IMR-90 (cell line): ENCODE results near the gene SAMD5. TPM values are rescaled to one million over a fixed set of nuclear protein-coding genes. Genes with fewer than 3 reads are reported as not detected.

ENCODE experiments used
- ATAC-seq: fragments of 200-7000 bp; cut with Tn5 transposase; 2 replicates; pipeline ENCODE4 v1.9.1; 2020; ENCODE audit warnings: low read depth, mild to moderate bottlenecking, moderate library complexity
- BruUV-seq: library from RNA; stranded (reverse); fragments of 400-500 nt; replicated peaks from 2 replicates; lab custom pipeline; 2021; lab: Mats Ljungman, UMichigan
- CTCF ChIA-PET: fragments of 300-600 bp; formaldehyde crosslinking; extraction: SDS; loops from one replicate; lab custom pipeline; 2021; ENCODE audit warnings: antibody characterized with exemption; lab: Yijun Ruan, JAX
- POLR2A ChIA-PET: fragments of 300-600 bp; sonication (Branson Sonifier 250); formaldehyde crosslinking; loops from one replicate; lab custom pipeline; 2022; ENCODE audit warnings: antibody characterized with exemption; ENCODE audit not compliant: unreplicated experiment; lab: Charles Lee
- DNase-seq: peaks from one replicate; pipeline ENCODE4 v3.0.0; 2013
- H2AFZ ChIP-seq: replicated peaks from 2 replicates; pipeline ENCODE3; 2013; ENCODE audit warnings: low read length, mild to moderate bottlenecking; ENCODE audit not compliant: poor library complexity
- H2AK5ac ChIP-seq: 2 replicates; pipeline ENCODE4 v1.6.1; 2013; ENCODE audit warnings: low read depth, low read length, inconsistent platforms
- H2AK9ac ChIP-seq: replicated peaks from 2 replicates; pipeline ENCODE3; 2013; ENCODE audit warnings: mild to moderate bottlenecking, low read depth, low read length, moderate library complexity; ENCODE audit not compliant: poor library complexity
- H2BK120ac ChIP-seq: 2 replicates; pipeline ENCODE4 v1.6.1; 2013; ENCODE audit warnings: low read depth, low read length, inconsistent platforms
- H2BK15ac ChIP-seq: 3 replicates; pipeline ENCODE4 v1.6.1; 2013; ENCODE audit warnings: low read depth, low read length, inconsistent platforms
- H2BK20ac ChIP-seq: 2 replicates; pipeline ENCODE4 v1.6.1; 2013; ENCODE audit warnings: low read depth, mild to moderate bottlenecking, inconsistent platforms, low read length, moderate library complexity
- H2BK5ac ChIP-seq: 2 replicates; pipeline ENCODE4 v1.6.1; 2013; ENCODE audit warnings: mild to moderate bottlenecking, low read depth, low read length, inconsistent platforms; ENCODE audit not compliant: poor library complexity, severe bottlenecking
- H3K14ac ChIP-seq: replicated peaks from 2 replicates; pipeline ENCODE4 v1.6.1; 2013; ENCODE audit warnings: low read depth, low read length, inconsistent platforms
- H3K18ac ChIP-seq: 2 replicates; pipeline ENCODE4 v1.6.1; 2013; ENCODE audit warnings: low read depth, low read length, control low read depth
- H3K23ac ChIP-seq: 2 replicates; pipeline ENCODE4 v1.6.1; 2013; ENCODE audit warnings: low read depth, low read length, inconsistent platforms
- H3K27ac ChIP-seq: 2 replicates; pipeline ENCODE4 v1.5.1; 2013; ENCODE audit warnings: mild to moderate bottlenecking, control low read depth, low read length; ENCODE audit not compliant: insufficient read depth
- H3K27me3 ChIP-seq: 2 replicates; pipeline ENCODE4 v1.6.1; 2013; ENCODE audit warnings: low read length; ENCODE audit not compliant: control insufficient read depth, insufficient read depth
- H3K36me3 ChIP-seq: 2 replicates; pipeline ENCODE4 v1.6.1; 2013; ENCODE audit warnings: low read length, mixed read lengths; ENCODE audit not compliant: control insufficient read depth, insufficient read depth
- H3K4ac ChIP-seq: 2 replicates; pipeline ENCODE4 v1.6.1; 2013; ENCODE audit warnings: low read depth, low read length, inconsistent platforms
- H3K4me1 ChIP-seq: 2 replicates; pipeline ENCODE4 v1.6.1; 2013; ENCODE audit warnings: low read length, mixed read lengths; ENCODE audit not compliant: control insufficient read depth, insufficient read depth
- H3K4me2 ChIP-seq: 2 replicates; pipeline ENCODE4 v1.6.1; 2013; ENCODE audit warnings: low read depth, mild to moderate bottlenecking, control low read depth, low read length, moderate library complexity
- H3K4me3 ChIP-seq: 2 replicates; pipeline ENCODE4 v1.5.1; 2013; ENCODE audit warnings: low read depth, mild to moderate bottlenecking, control low read depth, low read length, moderate library complexity; ENCODE audit not compliant: insufficient read depth
- H3K56ac ChIP-seq: 2 replicates; pipeline ENCODE4 v1.6.1; 2013; ENCODE audit warnings: low read length, inconsistent platforms; ENCODE audit not compliant: insufficient read depth; ENCODE audit errors: extremely low read depth
- H3K79me1 ChIP-seq, 2 experiments: 2 replicates each; pipeline ENCODE4 v1.6.1; 2013; ENCODE audit warnings: low read length in 2 of 2, inconsistent platforms in 1 of 2, low read depth in 1 of 2
- H3K9ac ChIP-seq: 2 replicates; pipeline ENCODE4 v1.6.1; 2013; ENCODE audit warnings: low read depth, low read length, control low read depth
- H3K9me1 ChIP-seq: 2 replicates; pipeline ENCODE4 v1.6.1; 2013; ENCODE audit warnings: low read length, inconsistent platforms; ENCODE audit not compliant: insufficient read depth
- H3K9me3 ChIP-seq: 2 replicates; pipeline ENCODE4 v1.6.1; 2013; ENCODE audit warnings: low read length; ENCODE audit not compliant: control insufficient read depth, insufficient read depth
- H4K20me1 ChIP-seq: 2 replicates; pipeline ENCODE4 v1.6.1; 2013; ENCODE audit warnings: low read length, inconsistent platforms; ENCODE audit not compliant: insufficient read depth
- H4K5ac ChIP-seq: 2 replicates; pipeline ENCODE4 v1.6.1; 2013; ENCODE audit warnings: mild to moderate bottlenecking, low read depth, low read length, control low read depth
- H4K8ac ChIP-seq, 2 experiments: 2 replicates each; pipeline ENCODE4 v1.6.1; 2013; ENCODE audit warnings: low read depth in 2 of 2, low read length in 2 of 2, control low read depth in 1 of 2, inconsistent platforms in 1 of 2
- H4K91ac ChIP-seq: 2 replicates; pipeline ENCODE4 v1.6.1; 2013; ENCODE audit warnings: low read depth, low read length, inconsistent platforms; ENCODE audit not compliant: insufficient read depth
- CEBPB ChIP-seq: IDR thresholded peaks from 2 replicates; pipeline ENCODE4 v1.6.1; 2012; ENCODE audit warnings: low read depth, low read length, improper control_type of control experiment
- CTCF ChIP-seq: conservative IDR thresholded peaks from 2 replicates; pipeline ENCODE4 v1.5.1; 2012; ENCODE audit warnings: mild to moderate bottlenecking, low read depth, low read length, improper control_type of control experiment
- MXI1 ChIP-seq: IDR thresholded peaks from 2 replicates; pipeline ENCODE4 v1.6.1; 2012; ENCODE audit warnings: low read depth, mild to moderate bottlenecking, low read length, moderate library complexity, borderline replicate concordance
- POLR2A ChIP-seq: IDR thresholded peaks from 2 replicates; pipeline ENCODE4 v1.6.1; 2012; ENCODE audit warnings: mild to moderate bottlenecking, low read depth, low read length
- RAD21 ChIP-seq: IDR thresholded peaks from 2 replicates; pipeline ENCODE4 v1.6.1; 2012; ENCODE audit warnings: low read length, improper control_type of control experiment
- RCOR1 ChIP-seq: IDR thresholded peaks from 2 replicates; pipeline ENCODE4 v1.6.1; 2012; ENCODE audit warnings: mild to moderate bottlenecking, low read length, improper control_type of control experiment; ENCODE audit not compliant: insufficient replicate concordance
- RFX5 ChIP-seq: IDR thresholded peaks from 2 replicates; pipeline ENCODE4 v1.8.0; 2012; ENCODE audit warnings: low read depth, mild to moderate bottlenecking, low read length, moderate library complexity
- USF2 ChIP-seq: fragments of 150-350 bp; IDR thresholded peaks from 2 replicates; pipeline ENCODE4 v1.6.1; 2017; ENCODE audit warnings: mild to moderate bottlenecking, antibody characterized with exemption, low read length, low read depth
- WGBS, 2 experiments: methylation state at CpG; one replicate each; pipeline versions ENCODE4 v1.1.5 to v1.1.7; 2013; ENCODE audit warnings: missing lambda C conversion rate in 2 of 2; ENCODE audit not compliant: insufficient read length in 1 of 2; ENCODE audit errors: extremely low coverage in 2 of 2; 5-methylcytosine and 5-hydroxymethylcytosine counted together
- dilution Hi-C: fragments of 300-500 bp; cut with HindIII; formaldehyde crosslinking; loops from one replicate; pipeline ENCODE4 v1.14.3; 2018; ENCODE audit warnings: low sequenced_read_pairs; ENCODE audit not compliant: unreplicated experiment
- in situ Hi-C: fragments of 300-500 bp; cut with MboI; formaldehyde crosslinking; loops from 3 replicates; pipeline ENCODE4 v1.14.3; 2019; ENCODE audit warnings: low sequenced_read_pairs, inconsistent platforms, mixed read lengths
- intact Hi-C: fragments of 100-400 bp; cut with micrococcal nuclease; formaldehyde crosslinking; loops from 2 replicates; pipeline ENCODE4 v1.10.0; 2022
- polyA plus RNA-seq, 3 experiments: library from polyadenylated mRNA; depleted of rRNA; stranded (reverse); fragments of >200 nt; gene quantifications; 2 replicates each; pipeline ENCODE4 v1.2.3, GENCODE V29; 2012; ENCODE audit warnings: low replicate concordance in 1 of 3
- total RNA-seq: library from RNA; depleted of rRNA; stranded (reverse); fragments of >200 nt; gene quantifications from 2 replicates; pipeline ENCODE4 v1.2.3, GENCODE V29; 2012
- TF ChIP-seq, protein P1 (sequence below): fragments of 150-350 bp; IDR thresholded peaks from 2 replicates; pipeline ENCODE4 v1.6.1; 2016; ENCODE audit warnings: low read depth, mild to moderate bottlenecking, low read length, moderate library complexity, borderline replicate concordance

The SAMD5 gene
- total and polyA plus RNA-seq, 2 of the 4 experiments (the other 2 are of a cell fraction) = 1.0 to 1.6 TPM

GRCh38 chr6:147515327-147515726 is 6.8 kb downstream of the SAMD5 start:
- intact Hi-C loops (no loop called here), dilution Hi-C loops (no loop called here), in situ Hi-C loops (no loop called here)
- no peak overlapping the region for H3K4me3 ChIP-seq
- H3K9ac ChIP-seq = no peak overlapping the region
- no TSS peak for BruUV-seq
- DNase-seq (no peak), ATAC-seq (no peak)
- no peak overlapping the region for H3K23ac ChIP-seq
- H4K91ac ChIP-seq = no peak overlapping the region
- H2AK9ac ChIP-seq = no peak overlapping the region
- H2AK5ac ChIP-seq = no peak overlapping the region
- H3K4ac ChIP-seq = no peak overlapping the region
- no peak overlapping the region for H2BK5ac ChIP-seq
- H4K20me1 ChIP-seq = no peaks in the 10 kb centered on the region
- 62% methylated on average over 2 of the region's 2 CpGs; no CpG with 5 or more reads in 1 of the 2 experiments for WGBS, 2 experiments
- H2AFZ ChIP-seq = no peak overlapping the region
- H3K9me3 ChIP-seq = no peaks in the 10 kb centered on the region
- H3K4me1 ChIP-seq = no peaks in the 10 kb centered on the region; the same call in 1 of the 2 replicates
- POLR2A ChIA-PET = no interaction called here
- H4K8ac ChIP-seq = no peak overlapping the region
- TF ChIP-seq POLR2A (no peak), CTCF (no peak), CEBPB (no peak), USF2 (no peak), RAD21 (no peak), MXI1 (no peak), RFX5 (no peak), RCOR1 (no peak)
- TF ChIP-seq, protein P1, sequence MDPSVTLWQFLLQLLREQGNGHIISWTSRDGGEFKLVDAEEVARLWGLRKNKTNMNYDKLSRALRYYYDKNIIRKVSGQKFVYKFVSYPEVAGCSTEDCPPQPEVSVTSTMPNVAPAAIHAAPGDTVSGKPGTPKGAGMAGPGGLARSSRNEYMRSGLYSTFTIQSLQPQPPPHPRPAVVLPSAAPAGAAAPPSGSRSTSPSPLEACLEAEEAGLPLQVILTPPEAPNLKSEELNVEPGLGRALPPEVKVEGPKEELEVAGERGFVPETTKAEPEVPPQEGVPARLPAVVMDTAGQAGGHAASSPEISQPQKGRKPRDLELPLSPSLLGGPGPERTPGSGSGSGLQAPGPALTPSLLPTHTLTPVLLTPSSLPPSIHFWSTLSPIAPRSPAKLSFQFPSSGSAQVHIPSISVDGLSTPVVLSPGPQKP = no peak
- no peaks in the 10 kb centered on the region; a peak in 1 of 4 replicates for H3K79me1 ChIP-seq
- H3K56ac ChIP-seq = no peak overlapping the region
- no peaks in the 10 kb centered on the region; the same call in 1 of the 2 replicates for H3K9me1 ChIP-seq
- no peak overlapping the region for H4K5ac ChIP-seq
- no peak overlapping the region for H3K4me2 ChIP-seq
- no peak overlapping the region for H3K27ac ChIP-seq
- CTCF ChIA-PET = no interaction called here
- no peak overlapping the region for H3K14ac ChIP-seq
- H3K36me3 ChIP-seq = no peaks in the 10 kb centered on the region
- H3K18ac ChIP-seq = no peak overlapping the region
- H2BK120ac ChIP-seq = no peak overlapping the region
- H3K27me3 ChIP-seq = 0 out of 2 replicates have a peak, but pooled peaks cover 2% of the 10 kb centered on the region
- H2BK15ac ChIP-seq = no peak overlapping the region
- no peak overlapping the region for H2BK20ac ChIP-seq
